ENCODE data around the gene NEU2.
"Not testable (repeated sequence)": the region's sequence is repeated elsewhere in the genome, so short reads cannot be mapped to it uniquely, and the experiment has no call there.

Gene NEU2

GRCh38 chr2:233011268-233011650, 21.2 kb upstream of the NEU2 start:
- no peak for DNase-seq

DNA sequence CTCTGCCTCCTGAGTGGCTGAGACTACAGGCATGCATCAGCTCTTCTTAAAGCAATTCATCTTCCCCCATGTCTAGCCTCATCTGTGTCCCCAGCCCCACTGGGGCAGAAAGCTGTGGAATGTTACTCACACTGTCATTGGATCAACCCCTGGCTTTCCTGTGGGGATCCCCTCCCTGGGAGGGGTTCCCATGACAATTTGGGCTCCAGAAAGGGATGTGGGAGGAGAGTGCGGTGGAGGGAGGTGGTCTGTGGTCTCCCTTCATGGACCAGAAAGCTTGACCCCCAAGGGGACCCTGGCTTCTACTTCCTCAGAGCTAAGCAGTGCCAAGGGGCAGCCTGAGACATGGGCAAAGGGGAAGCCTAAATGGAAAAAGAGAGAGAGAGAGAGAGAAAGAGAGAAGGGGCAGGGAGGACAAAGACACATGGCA, 20.8 kb upstream of the NEU2 start:
- DNase-seq = no peak

- DNase-seq = no peak
Measured at GRCh38 chr2:233012301-233012971, 20.0 kb upstream of the NEU2 start.

DNA sequence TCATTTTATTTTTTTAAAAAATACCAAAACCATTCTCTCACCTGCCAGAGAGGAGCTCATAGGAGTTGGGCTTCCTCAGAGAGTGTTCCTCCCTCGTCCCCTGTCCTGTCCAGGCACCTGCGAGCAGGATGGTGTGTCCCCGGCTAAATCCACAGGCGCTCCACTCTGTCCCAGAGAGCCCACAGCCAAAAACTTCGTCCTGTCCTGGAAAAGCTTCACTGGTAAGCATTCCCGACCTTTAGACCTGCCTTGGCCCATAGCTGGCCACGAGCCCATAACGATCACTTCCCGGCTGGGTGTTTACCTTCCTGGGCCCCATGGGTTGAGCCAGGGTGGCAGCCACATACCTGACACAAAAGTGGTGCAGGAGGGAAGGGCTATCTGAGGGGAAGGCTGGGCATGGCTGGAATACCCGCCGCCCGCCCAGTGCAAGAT, 19.4 kb upstream of the NEU2 start, which contains the start of gene NGEF:
Gene NGEF, minus strand, starts transcription at position 230 of the 435 bp plus-strand sequence. CDS start 38,366 bp downstream, outside the sequence.
- DNase-seq = no peak

GRCh38 chr2:233013650-233014049, 18.8 kb upstream of the NEU2 start:
- no peak for DNase-seq

DNA sequence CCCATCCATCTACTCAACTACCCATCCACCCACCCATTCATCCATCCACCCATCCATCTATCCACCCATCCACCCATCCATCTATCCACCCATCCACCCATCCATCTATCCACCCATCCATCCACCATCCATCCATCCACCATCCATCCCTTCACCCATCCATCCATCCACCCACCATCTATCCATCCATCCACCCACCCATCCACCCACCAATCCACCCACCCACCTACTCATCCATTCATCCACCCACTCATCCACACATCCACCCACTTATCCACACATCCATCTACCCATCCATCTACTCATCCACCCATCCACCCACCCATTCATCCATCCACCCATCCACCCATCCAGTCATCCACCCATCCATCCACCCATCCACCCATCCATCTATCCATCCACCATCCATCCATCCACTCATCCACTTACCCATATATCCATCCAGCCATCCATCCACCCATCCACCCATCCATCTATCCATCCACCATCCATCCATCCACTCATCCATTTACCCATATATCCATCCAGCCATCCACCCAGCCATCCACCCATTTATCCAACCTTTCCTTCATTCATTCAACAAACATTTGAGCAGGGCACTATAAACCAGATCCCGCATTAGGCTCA, 17.3 kb upstream of the NEU2 start:
- no peak for DNase-seq

DNA sequence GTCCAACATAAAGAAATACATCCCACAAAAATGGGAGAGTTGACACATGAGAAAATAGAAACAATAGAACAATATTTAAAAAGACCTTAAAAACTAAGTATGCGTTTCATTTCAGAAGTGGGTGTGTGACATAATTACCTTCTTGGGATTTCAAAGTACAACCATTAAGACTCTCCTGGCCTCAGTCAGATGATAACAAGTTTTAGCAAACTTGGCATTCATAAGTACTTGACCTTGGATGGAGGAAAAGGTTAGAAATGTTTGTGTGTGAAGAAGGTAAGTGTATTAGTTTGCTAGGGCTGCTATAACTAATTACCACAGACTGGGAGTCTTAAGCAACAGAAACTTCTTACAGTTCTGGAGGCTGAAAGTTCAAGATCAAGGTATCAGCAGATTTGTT, 14.5 kb upstream of the NEU2 start:
- no peak for DNase-seq

DNA sequence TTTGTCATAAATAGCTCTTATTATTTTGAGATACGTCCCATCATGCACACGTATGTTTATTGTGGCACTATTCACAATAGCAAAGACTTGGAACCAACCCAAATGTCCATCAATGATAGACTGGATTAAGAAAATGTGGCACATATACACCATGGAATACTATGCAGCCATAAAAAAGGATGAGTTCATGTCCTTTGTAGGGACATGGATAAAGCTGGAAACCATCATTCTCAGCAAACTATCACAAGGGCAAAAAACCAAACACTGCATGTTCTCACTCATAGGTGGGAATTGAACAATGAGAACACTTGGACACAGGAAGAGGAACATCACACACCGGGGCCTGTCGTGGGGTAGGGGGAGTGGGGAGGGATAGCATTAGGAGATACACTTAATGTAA, 12.9 kb upstream of the NEU2 start:
- DNase-seq = not testable (repeated sequence)

- DNase-seq = no peak
Measured at GRCh38 chr2:233020454-233020853, 12.0 kb upstream of the NEU2 start.

GRCh38 chr2:233021771-233022170, 10.7 kb upstream of the NEU2 start:
- DNase-seq = no peak

DNA sequence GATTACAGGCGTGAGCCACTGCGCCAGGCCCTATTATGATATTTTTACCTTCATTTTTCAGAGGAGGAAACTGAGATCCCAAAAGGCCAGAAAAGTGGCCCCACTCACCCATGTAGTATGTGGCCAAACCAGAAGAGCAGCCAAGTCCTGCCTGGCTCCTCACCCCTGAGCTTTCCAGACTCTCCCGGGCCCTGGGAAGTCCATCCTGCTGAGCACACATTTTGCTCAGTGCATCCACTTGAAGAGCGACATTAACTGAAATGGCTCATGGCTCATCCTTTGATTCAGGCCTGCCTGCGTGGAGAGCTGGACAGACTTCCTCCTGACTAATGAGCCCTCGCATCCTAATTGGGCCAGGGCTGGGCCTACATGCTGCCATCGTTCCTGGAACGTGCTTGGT, 9.9 kb upstream of the NEU2 start:
- DNase-seq = no peak

DNA sequence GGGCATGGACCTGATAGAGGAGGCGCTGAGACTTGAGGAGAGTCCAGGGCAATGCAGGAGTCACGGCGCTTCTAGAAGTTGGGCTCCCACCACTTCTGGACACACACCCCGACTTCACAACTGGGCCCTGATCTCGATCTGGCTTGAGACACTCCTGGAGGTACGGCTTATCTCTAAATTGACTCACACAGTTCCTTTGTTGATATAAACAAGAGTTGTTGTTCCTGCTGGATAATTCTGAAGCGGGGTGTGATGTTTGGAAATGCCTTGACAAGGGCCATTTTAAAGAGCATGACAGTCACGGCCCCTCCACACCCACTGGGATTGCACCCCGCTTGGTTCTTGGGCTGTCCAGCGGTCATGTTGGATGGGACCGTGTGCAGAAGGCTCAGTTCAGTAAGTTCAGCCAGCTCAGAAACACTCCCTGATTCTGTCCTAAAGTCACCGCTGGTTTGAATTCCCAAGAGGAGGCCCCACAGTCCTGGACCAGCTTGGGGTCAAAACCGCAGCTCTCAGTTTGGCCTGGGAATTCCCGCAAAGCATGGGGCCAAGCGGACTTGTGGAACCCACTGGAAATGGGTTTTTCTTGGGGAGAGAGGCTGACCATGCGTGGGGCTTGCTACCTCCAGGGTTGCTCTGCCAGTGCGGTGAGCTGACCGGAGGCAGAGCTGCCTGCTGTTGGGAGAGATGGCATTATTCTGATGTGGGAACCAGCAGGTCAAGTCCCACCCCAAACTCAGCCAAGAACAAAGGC, 9.3 kb upstream of the NEU2 start:
- DNase-seq = no peak

DNA sequence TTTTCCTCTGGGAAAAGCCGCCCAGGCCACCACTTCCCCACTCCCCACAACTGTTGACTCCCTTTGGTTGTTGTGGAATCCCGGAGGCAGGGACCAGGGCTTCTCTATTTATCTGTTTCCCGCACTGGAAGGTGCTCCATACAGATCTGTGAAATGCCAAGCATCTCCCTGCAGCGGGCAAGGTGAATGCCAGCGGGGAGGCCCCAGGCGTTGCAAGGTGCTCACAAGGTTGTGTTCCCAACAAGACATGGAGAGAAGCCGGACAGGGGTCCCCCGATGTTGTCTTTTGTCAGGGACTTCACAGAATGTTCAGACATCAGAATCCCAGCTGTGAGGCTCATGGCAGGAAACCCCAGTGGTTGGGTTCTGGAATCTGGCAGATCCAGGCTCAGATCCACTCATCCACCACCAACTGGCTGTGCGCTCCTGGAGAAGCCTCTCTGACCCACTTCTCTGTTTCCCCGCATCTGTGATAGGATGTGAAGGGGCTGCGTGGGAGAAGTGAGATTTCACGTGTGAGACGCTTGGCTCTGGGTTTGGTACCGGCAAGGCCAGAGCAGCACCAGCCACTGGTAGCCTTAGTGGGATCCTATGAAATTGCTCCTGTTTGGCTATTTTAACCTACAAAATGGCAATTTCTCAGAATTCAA, 8.6 kb upstream of the NEU2 start:
- DNase-seq = no peak

- DNase-seq = no peak
Measured at GRCh38 chr2:233025706-233026105, 6.8 kb upstream of the NEU2 start.

- no peak for DNase-seq
Measured at GRCh38 chr2:233026198-233026813, 6.2 kb upstream of the NEU2 start.

DNA sequence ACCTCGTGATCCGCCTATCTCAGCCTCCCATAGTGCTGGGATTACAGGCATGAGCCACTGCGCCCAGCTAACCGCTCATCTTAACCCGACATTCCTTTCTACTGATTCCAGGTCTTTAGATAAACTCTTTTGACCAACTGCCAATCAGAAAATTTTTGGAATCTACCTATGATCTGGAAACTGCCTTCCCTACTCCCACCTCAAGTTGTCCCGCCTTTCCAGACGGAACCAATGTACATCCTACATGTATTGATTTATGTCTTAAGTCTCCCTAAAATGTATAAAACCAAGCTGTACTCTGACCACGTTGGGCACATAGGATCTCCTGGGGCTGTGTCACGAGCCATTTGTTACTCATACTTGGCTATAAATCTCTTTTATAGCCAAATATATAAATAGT, 3.2 kb upstream of the NEU2 start:
- no peak for DNase-seq

DNA sequence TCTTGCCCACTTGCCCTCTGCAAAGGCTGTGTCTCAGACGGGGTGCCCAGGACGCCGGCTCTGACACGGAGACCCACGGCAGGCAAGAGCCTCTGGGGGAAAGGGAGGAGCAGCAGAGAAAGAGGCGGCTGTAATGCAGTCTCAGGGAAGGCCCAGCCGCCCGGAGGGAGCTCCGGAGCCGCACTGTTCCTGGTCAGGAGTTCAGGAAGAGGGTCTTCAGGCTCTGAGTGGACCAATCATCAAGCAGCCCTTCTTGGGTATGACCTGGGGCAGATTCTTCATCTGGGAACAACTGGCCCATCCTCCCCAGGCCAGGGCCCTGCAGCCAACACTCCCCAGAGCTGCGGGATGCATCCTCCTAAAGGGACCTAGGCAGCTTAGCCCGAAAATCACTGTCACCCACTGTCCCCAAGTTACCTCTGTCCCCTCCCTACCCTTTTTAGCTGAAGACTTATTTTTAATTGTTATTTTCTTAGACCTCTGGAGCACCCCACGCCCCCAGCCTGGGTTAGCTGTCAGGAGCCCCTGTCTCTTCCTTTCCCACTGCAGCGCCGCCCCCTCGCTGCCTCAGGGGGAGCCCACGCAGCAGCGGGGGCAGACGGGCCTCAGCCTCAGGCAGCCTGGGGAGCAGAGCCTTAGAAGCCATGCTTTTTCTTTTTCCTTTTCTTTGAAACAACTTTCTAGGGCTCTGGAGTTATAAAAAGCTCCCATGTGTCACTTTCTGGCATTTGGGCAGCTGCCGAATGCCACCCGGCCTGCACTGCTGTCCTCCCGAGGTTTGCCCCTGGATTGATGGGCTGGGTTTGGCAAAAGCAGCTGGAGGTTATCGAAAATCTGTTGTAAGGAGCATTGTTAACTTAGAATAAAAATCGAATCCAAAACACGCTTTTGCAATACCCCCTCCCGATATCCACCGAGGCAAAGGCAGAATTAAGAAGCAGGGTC, 644 bp upstream of the NEU2 start:
- DNase-seq = no peak

DNA sequence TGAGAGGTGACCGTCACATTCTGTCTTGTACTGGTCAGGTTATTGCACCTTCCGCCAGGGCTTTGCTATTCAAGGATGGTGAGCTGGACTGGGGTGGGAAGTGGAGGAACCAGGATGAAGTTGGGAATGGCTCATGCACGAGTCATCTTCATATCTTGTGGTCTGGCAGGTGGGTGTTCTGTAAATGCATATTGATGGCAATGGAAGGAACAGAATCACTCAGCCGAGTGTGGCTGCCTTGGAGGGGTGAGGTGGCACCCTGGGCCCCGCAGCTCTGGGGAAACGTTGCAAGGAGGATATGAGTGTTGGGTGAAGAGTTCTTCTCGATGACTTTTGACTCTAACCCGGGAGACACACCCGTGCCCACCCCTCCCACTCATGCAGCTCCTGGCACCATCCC, 1.2 kb downstream of the NEU2 start:
- DNase-seq = peak; percentile 3

DNA sequence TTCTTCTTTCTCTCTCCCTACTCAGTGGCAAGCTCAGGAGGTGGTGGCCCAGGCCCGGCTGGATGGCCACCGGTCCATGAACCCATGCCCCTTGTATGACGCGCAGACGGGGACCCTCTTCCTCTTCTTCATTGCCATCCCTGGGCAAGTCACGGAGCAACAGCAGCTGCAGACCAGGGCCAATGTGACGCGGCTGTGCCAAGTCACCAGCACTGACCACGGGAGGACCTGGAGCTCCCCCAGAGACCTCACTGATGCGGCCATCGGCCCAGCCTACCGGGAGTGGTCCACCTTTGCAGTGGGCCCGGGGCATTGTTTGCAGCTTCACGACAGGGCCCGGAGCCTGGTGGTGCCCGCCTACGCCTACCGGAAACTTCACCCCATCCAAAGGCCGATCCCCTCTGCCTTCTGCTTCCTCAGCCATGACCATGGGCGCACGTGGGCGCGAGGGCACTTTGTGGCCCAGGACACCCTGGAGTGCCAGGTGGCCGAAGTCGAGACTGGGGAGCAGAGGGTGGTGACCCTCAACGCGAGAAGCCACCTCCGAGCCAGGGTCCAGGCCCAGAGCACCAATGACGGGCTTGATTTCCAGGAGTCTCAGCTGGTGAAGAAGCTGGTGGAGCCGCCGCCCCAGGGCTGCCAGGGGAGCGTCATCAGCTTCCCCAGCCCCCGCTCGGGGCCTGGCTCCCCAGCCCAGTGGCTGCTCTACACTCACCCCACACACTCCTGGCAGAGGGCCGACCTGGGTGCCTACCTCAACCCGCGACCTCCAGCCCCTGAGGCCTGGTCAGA, 1.8 kb downstream of the NEU2 start:
- DNase-seq = no peak

DNA sequence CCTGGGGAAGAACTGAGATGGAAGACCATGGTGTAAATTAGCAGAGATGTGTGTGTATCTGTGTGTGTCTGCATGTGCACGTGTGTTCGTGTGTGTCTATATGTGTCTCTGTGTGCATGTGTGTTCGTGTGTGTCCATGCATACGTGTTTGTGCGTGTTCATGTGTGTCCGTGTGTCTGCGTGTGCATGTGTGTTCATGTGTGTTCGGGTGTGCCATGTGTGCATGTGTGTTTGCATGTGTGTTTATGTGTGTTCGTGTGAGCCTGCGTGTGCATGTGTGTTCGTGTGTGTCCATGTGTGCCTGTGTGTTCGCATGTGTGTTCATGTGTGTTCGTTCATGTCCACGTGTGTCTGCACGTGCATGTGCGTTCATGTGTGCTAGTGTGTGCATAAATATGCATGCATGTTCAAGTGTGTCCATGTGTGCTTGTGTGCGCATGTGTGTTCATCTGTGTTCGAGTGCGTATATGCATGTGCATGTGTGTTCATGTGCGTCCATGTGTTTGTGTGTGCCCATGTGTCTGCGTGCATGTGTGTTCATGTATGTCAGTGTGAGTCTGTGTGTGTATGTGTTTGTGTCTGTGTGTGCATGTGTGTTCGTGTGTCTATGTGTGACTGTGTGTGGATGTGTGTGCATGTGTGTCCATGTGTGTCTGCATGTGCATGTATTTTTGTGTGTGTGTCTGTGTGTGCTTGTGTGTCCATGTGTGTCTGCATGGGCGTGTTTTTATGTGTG, 3.1 kb downstream of the NEU2 start:
- DNase-seq = no peak
